Inflammatory macrophage treated with lipopolysaccharide for 1 hour (primary cell): Measurements from ENCODE around the gene CDKN2B-AS1.
"Not testable (repeated sequence)": the region's sequence is repeated elsewhere in the genome, so short reads cannot be mapped to it uniquely, and the experiment has no call there.

Experiments used
- DNase-seq, 2 donors: peaks; one replicate each; pipeline ENCODE4 v3.0.0-alpha.2; 2020 to 2022

The CDKN2B-AS1 gene

DNA sequence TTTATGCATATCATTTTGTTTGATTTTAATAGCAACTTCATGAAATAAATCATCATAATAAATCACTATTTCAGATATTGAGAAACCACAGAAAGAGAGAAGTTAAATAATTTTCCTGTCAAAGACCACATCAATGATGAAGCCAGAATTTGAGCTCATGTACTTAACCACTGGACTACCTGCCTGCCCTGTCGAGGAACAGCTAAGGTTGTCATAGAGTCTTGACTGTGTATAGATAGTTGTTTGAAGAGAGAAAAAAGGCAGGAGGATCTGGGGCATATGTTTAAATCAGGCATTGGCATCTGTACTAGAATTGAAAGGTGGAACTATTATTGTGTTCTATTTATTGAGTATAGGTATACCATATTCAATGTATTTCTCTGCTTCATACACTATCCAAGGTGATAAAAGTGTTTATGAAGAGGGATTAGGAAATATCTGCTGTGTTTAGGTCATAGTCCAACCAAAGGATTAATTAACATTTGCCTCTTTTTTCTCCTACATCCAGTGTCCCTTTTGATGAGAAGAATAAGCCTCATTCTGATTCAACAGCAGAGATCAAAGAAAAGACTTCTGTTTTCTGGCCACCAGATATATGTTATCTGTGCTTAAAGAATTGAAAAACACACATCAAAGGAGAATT is 51.8 kb downstream of the CDKN2B-AS1 start:
- DNase-seq = no peak

DNA sequence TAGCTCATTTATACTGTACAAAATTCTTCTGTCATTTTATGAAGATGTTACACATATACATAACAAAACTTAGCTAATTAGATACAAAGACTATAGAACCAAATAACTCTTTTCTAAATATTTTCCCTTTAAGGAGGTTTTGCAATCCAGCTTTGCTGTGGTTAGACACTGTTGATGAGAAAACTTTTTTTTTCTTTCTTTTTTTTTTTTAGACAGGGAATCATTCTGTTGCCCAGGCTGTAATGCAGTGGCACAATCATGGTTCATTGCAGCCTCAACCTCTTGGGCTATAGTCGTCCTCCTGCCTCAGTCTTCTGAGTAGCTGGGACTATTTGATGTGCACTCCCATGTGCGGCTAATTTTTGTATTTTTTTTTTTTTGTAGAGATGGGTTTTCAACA is 53.0 kb downstream of the CDKN2B-AS1 start:
- no peak for DNase-seq

DNA sequence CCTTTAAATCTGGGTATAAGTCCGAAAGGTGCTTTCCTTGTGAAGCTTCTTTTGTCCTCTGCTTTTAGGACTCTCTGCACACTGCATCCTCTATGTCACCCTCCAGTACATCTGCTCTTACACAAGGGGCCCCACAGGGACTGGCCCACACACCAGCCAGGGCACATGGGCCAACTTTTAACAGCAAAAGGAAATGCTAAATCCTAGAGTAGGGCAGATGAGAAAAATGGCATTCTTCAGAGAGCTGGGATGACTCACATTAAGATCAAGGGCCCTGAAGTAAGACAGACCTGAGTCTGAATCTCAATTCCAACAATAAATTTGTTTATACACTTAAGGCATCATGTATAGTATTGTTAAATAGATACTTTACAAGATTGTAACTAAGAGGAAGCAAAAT is 54.8 kb downstream of the CDKN2B-AS1 start:
- DNase-seq = no peak

DNA sequence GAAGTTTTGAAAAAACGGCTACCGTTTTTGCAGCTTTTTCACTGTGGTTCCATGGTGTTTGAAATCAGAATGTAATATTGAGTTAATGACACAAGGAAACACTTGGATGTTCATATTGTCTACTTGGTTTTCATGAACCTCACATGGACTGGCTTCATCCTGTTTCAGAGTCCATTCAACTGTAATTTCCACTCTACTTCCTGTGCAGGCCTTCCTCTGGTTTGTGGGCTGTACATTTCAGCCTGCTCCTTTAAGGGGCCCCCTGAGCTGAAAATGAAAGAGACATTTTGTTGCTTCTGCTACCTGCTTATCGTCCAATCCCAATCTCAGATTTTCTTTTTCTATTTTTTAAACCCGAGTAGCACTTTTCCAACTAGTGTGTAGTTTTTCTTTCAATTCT is 56.3 kb downstream of the CDKN2B-AS1 start:
- DNase-seq = no peak

DNA sequence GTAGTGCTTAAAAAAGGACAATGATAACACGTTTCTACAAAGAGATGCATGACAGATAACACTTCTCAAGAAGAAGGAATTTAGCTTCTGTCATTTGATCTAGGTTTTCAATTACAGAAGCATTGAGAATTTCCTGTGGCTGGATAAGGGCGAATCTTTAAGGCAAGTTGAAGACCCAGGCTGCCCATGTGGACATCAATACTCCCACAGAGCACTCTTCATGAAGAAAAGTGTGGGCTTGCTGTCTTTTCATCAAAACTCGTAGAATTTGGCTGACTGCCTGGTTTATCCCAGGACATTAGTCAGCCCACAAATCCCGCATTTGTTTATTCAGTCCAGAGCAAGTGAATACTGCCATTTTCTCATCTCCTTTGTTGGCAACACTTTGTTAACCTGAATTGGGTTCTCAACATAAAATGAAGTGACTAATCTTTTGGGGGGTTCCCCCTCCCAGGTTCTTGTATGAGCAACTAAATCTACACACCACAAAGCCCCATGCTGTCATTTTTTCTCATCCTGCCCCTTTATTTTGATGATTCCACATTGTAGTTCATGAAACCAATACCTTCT is 57.9 kb downstream of the CDKN2B-AS1 start:
- DNase-seq = peak in 1 of 2 donors; percentile 23

DNA sequence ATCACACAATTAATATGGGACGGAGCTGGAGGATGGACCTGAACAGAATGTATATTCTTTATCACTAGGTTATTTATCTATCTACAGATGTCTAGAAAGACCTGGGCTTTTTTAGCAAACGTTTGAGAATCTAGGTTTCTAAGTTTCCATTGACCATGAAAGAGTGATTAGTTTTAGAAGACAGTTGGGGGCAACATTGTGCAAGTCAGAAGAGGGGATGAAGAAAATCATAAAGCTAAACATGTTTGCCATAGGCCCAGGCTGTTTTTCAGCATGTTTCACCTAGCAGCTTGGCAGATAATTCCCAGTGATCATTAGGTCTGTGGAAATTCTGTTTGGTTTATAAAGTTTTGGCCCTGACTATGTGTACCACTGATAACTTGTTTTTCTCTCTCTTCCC is 58.6 kb downstream of the CDKN2B-AS1 start:
- no peak for DNase-seq

DNA sequence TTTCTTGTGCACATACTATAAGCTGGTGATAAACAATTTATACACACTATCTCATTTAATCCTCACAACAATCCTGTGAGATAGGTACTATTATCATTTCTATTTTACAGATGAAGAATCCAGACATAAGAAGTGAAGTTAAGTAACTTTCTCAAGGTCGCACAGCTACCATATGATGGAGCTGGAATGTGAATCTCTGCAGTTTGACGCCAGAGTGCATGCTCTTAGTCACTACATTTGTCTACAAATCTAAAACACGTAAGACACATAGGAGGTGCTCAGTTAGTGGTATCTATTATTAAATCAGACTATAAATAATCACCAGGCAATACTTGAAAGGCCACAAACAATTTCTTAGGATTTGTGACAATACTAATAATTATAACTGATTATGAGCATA is 59.5 kb downstream of the CDKN2B-AS1 start:
- DNase-seq = no peak

DNA sequence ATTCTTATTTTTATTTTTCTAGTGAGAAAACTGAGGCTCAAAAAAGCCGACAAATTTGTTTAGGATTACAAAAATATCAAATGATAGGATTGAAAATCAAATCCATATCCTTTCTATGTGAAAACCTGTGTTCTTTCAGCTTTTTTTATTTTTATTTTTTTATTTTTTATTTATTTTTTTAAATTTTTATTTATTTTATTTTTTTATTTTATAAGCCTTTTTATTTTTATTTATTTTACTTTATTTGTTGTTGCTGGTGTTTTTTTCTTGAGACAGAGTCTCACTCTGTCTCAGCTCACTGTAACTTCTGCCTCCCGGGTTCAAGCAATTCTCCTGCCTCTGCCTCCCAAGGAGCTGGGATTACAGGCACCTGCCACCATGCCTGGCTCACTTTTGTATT is 59.9 kb downstream of the CDKN2B-AS1 start:
- DNase-seq = no peak

DNA sequence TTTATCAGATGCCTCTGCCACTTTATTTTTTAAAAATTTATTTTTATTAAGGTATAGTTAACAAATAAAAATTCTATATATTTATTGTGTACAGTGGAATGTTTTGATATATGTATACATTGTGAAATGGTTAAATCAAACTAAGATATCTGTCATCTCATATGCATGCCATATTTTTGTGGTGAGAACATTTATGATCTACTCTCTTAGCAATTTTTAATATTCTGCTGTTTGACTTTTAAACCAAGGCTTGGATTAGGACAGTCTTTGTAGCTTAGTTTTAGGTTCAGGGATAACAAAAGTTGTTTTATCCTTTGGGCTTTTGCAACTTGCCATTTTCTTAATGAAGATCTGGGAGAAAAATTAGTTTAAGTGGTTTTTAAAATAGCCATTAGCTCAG is 60.5 kb downstream of the CDKN2B-AS1 start:
- DNase-seq = no peak

DNA sequence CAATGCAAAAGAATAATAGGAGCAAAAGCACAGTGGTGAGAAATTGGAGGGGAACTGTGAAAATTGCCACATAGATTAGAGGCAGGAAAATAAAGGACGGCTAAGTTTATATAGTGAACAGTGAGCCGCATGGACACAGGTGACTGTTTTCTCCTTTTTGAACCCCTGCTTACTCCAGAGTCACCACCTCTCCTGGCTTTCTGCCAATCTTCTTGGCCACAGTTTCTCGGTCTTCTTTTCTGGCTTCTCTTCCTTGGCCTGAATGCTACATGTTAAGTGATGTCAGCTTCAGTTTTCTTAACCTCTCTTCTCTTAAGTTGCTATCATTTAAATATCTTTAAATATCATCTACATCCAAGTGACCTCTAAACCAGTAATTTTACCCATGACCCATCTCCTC is 61.8 kb downstream of the CDKN2B-AS1 start:
- DNase-seq = no peak

DNA sequence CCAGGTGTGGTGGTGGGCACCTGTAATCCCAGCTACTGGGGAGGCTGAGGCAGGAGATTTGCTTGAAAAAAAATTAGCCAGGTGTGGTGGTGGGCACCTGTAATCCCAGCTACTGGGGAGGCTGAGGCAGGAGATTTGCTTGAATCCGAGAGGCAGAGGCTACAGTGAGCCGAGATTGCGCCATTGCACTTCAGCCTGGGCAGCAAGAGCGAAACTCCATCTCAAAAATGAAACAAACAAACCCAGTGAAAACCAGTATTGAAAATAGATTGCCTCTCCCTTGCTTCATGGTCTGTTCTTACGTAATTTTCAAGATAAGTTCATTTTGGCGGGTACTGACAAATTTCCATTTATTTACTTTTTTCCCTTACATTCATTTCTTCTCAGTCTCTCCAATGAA is 63.4 kb downstream of the CDKN2B-AS1 start:
- DNase-seq = not testable (repeated sequence)

DNA sequence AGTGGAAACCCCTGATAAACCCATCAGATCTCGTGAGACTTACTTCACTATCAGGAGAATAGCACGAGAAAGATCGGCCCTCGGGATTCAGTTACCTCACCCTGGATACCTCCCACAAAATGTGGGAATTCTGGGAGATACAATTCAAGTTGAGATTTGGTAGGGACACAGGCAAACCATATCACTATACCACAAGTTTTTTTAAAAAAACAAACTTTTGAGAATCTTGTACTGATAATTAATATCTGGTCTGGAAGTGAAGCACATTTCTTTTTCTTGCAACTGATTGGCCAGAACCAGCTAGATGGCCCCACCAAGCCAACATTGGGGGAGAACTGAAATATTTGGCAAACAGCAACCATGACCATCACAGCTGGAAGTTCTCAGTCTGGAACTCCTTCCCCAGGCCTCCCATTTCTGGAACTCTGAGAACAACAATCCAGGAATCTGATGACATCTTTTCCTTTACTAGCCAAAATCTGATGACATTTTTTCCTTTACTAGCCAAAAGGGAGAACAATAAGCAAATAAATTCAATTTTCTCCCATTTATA is 66.3 kb downstream of the CDKN2B-AS1 start:
- no peak for DNase-seq

DNA sequence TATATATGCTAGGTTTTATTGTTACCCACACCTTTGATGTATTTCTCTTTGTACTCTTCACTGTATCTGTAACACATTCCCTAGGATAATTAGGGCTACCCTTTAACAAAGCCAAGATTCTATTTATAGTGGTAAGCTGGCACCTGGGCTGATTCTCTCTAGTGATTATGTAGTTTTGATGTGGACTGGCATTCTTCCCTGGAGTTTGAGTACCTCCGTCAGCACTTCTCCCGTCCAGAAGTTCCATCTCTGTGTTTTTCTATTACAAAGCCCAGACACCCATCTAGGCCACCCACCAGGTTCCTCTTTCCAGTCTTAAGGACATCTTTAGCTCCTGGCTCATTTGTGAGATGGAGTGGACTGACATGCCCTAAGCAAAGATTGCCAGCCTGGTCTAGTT is 70.4 kb downstream of the CDKN2B-AS1 start:
- DNase-seq = no peak

DNA sequence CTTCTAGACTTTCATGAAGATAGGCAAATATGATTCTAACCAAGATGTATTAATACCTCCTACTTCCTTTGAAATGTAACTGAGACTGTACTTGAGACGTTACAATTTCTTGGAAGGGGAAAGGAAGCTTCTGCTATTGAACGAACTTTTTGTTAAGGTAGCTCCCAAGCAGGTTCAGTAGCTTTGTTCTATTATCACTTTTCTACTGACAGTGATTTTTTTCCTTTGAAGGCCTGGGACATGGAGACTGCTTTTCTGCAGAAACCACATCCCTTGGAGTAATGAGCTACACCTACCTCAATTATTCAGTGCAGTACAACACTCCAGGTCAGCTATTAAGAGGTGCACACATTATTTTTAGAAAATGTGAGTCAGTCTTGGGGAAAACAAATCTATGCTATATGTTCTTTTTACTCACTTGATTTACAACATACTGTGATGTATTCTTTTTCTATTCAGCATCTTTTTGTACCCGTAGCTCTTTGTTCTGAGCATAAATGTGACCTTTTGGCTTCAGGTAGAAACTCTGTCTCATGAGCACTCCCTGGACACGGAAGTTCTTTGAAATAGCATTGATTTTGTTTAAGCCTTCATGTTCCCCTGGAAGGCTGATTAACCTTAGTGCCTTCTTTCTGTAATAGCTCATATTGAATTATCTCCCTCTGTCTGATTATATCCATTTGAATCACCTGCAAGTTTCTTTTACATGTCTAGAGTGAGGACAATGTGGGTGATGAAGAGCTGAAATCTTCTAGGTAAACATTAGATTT is 71.0 kb downstream of the CDKN2B-AS1 start:
- DNase-seq = no peak

DNA sequence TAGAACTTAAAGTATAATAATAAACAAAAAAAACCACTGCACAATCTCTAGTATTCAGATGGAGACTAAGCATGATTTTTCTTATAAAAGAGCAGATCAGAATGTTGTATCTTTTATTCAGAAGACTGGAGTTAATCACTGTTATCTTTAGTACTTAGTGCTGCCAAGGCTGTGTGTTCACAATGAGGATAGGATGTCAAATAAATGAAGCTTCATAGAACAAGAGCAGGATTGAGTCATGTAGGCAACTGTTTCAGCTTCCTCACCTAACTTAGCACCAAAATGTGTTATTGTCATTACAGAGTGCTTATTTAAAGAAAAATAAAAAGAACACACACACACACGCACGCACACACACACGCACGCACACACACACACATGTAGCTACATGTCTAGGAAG is 72.6 kb downstream of the CDKN2B-AS1 start:
- no peak for DNase-seq

DNA sequence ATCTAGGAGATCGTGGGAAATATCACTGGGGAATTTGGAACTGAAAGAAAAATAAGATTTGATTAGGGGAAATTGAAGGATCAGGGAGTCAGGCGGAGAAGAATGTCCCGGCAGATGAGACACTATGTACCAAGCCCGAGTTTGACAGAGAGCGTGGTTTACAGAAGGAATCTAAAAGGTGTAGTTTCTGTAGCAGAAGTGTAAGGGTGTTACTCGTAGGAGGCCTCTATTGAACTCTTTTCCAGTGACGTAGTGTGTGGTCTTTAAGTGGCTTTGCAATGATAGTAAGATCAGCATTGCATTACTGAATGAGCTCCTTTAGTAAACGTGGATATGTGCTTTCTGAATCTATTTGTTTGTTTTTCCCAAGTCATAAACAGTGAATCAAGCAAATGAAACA is 73.8 kb downstream of the CDKN2B-AS1 start:
- DNase-seq = no peak

DNA sequence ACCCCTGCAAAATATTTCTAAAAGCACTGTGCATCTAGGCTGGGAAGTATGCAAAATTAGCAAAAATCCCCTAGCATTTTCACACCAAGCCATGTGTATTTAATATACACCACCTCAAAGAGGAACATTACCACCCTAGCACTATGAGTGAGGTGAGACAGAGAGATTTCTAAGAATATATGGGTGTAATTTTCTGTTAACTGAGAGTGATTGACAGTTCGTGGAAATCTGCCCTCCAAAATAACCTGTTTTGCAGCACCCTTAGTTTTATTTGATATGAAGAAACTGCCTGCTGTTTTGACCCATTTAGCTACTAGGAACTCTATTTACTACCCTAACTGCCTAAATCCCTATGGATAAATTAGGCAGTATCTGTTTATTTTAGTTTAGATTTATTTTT is 78.8 kb downstream of the CDKN2B-AS1 start:
- DNase-seq = no peak

DNA sequence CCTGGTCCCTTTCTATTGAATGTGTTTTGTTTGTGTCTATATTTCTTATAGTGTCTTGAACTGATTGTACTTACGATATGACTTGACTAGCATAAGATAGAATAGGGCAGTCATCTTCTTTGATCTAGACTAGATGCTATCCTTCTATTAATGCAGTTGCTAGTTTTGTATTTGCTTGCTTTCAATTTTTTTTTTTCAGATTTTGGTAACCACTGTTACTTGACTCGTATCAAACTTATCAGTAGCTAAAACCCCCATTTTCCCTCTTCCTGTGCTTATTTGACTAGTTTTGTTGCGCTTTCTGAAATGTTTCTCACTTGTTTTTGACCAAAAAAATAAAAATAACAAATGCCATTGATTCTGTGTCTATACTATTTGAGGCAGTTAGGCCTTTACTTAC is 83.5 kb downstream of the CDKN2B-AS1 start:
- DNase-seq = no peak

DNA sequence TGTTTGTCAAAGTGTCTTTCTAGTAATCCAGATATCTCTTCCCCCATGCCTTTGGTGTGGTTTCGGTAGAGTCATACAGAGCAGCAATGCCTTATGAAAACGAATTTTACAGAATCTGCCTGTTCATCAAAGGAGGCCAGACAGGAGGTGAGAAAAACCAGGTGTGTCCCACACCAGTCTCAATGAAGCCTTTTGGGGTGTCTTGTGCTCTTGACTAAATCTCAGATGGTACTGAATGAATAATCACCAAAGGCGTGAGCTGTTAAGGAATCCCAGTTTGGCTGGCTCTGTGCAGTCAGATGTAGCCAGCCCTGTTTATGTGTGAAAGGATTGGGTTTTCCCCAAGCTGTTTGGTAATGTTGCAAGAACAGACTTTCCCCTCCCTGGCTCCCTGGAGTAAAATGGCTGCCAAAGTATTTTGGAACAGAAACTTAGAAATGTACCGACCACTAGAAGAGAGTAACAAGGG is 85.3 kb downstream of the CDKN2B-AS1 start:
- peak; percentile 65 to 74 for DNase-seq

DNA sequence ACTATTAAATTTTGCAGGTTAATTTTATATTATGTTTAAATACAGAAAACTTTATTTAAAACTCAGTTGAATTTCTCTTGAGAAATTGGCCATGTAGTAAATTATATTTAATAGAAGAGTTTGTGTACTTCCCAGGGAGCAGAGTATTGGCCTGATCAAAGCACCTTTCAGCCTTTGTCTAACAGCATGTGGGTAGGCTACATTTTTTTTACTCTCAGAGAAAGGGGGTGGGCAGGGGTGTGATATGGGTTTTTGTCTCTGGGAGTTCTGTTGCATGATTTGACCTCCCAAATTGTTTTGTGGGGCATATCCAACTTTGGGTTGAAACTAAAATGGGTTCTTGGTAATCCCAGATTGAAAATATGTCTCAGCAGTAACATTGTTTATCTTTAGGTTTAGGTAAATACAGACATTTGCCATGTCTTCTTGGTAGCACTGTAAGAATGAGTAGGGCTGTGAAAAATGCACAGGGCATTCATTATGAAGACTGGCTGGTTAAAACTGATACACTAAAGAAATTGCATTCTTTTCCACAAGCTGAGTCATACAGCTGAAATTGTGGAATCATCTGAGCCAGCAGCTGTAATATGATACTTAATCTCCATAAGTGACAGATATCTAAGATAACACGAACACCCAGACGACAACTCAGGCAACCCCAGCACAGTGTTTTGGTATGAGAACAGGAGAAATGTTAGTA is 89.9 kb downstream of the CDKN2B-AS1 start:
- DNase-seq = no peak

DNA sequence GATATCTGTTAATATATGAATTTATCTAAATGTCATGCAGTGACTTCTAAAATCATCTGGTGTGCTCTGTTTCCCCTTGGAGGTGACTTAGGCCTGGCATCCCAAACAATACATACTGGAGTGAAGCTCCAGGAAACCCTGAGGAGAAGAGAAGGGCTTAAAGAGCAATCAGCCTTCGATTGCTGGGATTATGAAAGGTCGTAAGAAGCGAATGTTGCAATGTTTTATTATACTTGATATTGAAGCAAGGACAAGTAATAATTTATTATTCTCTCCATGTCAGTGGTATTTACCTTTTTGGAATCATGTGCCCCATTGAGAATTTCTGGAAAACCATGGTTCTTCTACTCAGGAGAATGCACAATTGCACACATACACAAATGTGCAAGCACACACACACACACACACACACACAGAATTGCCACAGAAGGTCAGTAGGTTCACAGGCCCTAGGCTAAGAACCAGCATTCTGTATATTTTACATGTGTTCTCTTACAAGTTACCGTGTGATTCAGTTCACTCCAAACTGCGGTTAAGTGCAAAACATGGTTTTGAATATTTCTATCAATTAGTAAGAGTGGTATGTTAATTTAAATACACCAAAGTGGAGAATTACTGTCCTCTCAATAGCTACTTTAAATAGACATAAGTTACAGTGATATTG is 93.6 kb downstream of the CDKN2B-AS1 start:
- no peak for DNase-seq

DNA sequence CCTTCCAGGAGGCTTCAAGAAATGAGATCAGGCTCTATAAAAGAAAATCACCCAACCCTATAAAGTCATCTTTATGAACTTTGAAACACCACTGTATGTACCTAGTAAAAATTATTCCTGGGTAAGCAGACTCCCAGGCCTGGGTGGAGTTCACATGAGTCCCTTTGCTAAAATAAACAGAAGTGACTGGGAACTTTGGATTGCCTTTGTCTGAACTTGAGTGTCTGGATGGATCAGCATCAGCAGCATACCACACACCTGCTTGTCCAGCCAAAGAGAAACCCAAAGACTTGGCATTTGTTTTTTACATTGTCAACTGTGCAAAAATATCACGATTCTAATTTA is 94.1 kb downstream of the CDKN2B-AS1 start:
- DNase-seq = no peak

DNA sequence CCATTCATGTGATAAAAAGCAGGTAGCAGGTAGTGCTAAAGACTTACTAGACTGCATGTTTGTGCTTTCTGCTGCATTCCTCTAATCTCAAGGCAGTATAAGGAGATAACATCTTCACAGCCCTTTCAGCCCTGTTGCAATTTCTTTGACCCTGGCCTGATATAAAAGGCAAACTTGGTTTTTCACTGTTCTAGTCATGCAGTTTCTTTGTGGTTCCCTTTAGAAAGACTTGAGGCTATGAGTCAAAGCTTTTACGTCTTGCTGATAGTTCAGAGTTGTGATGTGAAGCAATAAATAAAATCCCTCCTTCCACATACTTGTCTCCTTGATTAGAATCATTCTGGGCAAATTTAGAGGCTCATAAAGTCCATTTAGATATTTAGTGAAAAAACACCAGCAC is 103.1 kb downstream of the CDKN2B-AS1 start:
- peak; percentile 20 to 55 for DNase-seq
